Globus pallidus (tissue), 1 donor: ENCODE measurements around the gene IMPDH1.

Experiments used
- DNase-seq: peaks from one replicate; pipeline ENCODE4 v3.0.0-alpha.2; 2015; ENCODE audit warnings: low spot score

The IMPDH1 gene

GRCh38 chr7:128359939-128360338 lies 49.8 kb downstream of the IMPDH1 start:
- no peak for DNase-seq

GRCh38 chr7:128359336-128359735 lies 50.4 kb downstream of the IMPDH1 start:
- no peak for DNase-seq

GRCh38 chr7:128358233-128358632 lies 51.5 kb downstream of the IMPDH1 start:
- no peak for DNase-seq

GRCh38 chr7:128357217-128357613 lies 52.6 kb downstream of the IMPDH1 start:
- no peak for DNase-seq

- no peak for DNase-seq
These were observed 53.1 kb downstream of the IMPDH1 start for GRCh38 chr7:128356546-128357216.

GRCh38 chr7:128353610-128354009 lies 56.2 kb downstream of the IMPDH1 start:
- DNase-seq = no peak

GRCh38 chr7:128353189-128353588 lies 56.6 kb downstream of the IMPDH1 start:
- DNase-seq = no peak

- DNase-seq = no peak
These were observed 57.1 kb downstream of the IMPDH1 start for GRCh38 chr7:128352636-128353035.

GRCh38 chr7:128352153-128352537 lies 57.6 kb downstream of the IMPDH1 start:
- DNase-seq = peak; percentile 29

- no peak for DNase-seq
These were observed 58.3 kb downstream of the IMPDH1 start for GRCh38 chr7:128351296-128352152.

GRCh38 chr7:128350708-128351295 lies 59.0 kb downstream of the IMPDH1 start:
- DNase-seq = no peak

GRCh38 chr7:128349466-128349825 lies 60.3 kb downstream of the IMPDH1 start:
- no peak for DNase-seq

- DNase-seq = peak; percentile 47
These were observed 62.1 kb downstream of the IMPDH1 start for GRCh38 chr7:128347647-128348097.

- DNase-seq = no peak
These were observed 65.4 kb downstream of the IMPDH1 start for GRCh38 chr7:128344431-128344774.

GRCh38 chr7:128343554-128344430 lies 66.0 kb downstream of the IMPDH1 start, which contains the start of gene RBM28:
TSS of gene RBM28 (minus strand) at chr7:128343908. CDS start at chr7:128343793, 115 bp downstream.
- peak; percentile 84 for DNase-seq
